Right lung (tissue), 5 donors: ENCODE results near the gene INPP5J. TPM values are rescaled to one million over a fixed set of nuclear protein-coding genes. Genes with fewer than 3 reads are reported as not detected.

Experiments used
- DNase-seq, 2 donors: peaks; one replicate each; pipeline ENCODE4 v3.0.0-alpha.2; 2013
- polyA plus RNA-seq, 5 donors: library from polyadenylated mRNA; unstranded; fragments of 120-200 nt; gene quantifications; one replicate each; pipeline versions ENCODE4 v1.2.1 to v1.2.3, GENCODE V29; 2013; ENCODE audit warnings: inconsistent platforms in 1 of 5, low replicate concordance in 1 of 5; ENCODE audit not compliant: insufficient read length in 5 of 5, insufficient read depth in 1 of 5

INPP5J gene
- polyA plus RNA-seq, 5 donors, result 1.7 to 4.2 (median 2.3) TPM

DNA sequence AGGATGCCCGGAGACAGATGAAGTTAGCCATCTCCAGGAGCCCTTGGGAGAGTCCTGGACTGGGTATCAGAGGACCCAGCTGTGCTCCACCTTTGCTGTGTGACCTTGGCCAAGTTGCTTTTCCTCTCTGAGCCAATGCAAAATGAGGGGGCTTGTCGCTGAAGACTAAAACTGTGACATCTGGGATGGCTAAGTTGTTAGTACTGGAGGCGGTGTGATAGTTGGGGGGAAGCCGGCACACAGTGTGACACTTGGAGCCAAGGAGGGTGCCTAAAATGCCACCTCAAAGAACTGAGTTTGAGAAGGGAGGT lies 481 bp downstream of the INPP5J start:
- no peak for DNase-seq

DNA sequence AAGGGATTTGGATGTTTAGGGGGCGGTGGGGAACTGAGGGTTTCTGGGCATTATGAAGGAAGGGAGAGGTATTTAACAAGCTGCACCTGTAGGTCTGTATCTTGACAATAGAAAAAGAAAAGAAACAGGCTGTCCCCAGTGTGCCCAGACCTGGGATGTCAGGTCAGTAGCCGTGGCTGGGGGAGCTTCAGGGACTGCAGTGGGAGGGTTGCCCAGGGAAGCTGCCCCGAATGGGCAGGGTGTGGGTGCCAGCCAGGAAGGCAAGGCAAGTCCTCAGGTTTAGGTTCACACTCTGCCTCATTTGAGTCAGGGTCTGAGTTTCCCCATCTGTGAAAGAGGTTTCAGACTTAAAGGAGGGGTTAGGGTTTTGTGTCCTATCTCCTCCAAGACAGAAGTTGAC lies 1.5 kb downstream of the INPP5J start:
- no peak for DNase-seq

DNA sequence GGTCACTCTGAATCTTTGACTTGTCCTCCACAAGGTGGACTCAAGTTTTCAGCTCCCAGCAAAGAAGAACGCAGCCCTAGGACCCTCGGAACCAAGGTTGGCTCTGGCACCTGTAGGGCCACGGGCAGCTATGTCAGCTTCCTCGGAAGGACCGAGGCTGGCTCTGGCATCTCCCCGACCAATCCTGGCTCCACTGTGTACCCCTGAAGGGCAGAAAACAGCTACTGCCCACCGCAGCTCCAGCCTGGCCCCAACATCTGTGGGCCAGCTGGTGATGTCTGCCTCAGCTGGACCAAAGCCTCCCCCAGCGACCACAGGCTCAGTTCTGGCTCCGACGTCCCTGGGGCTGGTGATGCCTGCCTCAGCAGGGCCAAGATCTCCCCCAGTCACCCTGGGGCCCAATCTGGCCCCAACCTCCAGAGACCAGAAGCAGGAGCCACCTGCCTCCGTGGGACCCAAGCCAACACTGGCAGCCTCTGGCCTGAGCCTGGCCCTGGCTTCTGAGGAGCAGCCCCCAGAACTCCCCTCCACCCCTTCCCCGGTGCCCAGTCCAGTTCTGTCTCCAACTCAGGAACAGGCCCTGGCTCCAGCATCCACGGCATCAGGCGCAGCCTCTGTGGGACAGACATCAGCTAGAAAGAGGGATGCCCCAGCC lies 2.2 kb downstream of the INPP5J start:
- DNase-seq, result no peak

DNA sequence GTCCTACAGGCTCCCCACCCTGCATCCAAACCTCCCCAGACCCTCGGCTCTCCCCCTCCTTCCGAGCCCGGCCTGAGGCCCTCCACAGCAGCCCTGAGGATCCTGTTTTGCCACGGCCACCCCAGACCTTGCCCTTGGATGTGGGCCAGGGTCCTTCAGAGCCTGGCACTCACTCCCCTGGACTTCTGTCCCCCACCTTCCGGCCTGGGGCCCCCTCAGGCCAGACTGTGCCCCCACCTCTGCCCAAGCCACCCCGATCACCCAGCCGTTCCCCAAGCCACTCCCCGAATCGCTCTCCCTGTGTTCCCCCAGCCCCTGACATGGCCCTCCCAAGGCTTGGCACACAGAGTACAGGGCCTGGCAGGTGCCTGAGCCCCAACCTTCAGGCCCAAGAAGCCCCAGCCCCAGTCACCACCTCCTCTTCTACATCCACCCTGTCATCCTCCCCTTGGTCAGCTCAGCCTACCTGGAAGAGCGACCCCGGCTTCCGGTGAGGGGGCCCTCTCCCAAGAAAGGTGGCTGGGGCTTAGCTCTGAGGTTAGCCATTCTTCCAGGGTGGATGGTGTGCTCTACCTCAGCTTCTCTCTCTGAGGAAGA lies 2.9 kb downstream of the INPP5J start:
- DNase-seq, result no peak

DNA sequence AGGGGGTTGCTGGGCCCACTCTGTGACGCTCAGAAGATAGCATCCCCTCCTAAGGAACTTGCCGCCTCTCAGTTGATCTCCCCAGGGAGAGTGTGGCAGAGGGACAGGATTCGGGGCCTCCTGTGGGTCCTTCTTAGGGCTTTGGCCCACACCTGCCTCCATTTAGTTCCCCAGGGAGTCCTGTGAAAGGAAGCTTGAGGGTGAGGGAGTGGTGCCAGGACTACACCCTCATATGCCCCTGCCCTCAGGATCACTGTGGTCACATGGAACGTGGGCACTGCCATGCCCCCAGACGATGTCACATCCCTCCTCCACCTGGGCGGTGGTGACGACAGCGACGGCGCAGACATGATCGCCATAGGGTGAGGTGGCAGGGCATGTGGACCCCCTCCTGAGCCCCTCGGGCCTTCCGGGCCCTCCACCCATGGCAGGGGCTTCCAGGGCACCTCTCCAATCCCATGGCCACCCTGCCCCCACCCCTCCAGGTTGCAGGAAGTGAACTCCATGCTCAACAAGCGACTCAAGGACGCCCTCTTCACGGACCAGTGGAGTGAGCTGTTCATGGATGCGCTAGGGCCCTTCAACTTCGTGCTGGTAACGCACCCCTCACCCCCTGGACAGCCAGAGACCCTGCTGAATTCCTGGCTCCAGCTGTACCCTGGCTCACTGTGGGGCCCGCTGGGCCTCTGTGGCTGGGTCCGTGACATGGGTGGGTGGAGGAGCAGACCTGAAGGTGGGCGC lies 3.5 kb downstream of the INPP5J start:
- no peak for DNase-seq

DNA sequence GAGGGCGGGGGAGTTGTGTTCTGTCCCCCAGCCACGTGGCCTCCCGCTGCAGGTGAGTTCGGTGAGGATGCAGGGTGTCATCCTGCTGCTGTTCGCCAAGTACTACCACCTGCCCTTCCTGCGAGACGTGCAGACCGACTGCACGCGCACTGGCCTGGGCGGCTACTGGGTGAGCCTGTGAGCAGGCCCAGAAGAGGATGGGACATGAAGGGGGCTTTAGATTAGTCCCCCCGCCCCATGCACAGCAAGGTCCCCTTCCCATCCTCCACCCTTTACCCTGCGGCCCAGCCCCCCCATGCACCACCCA lies 4.1 kb downstream of the INPP5J start:
- no peak for DNase-seq

DNA sequence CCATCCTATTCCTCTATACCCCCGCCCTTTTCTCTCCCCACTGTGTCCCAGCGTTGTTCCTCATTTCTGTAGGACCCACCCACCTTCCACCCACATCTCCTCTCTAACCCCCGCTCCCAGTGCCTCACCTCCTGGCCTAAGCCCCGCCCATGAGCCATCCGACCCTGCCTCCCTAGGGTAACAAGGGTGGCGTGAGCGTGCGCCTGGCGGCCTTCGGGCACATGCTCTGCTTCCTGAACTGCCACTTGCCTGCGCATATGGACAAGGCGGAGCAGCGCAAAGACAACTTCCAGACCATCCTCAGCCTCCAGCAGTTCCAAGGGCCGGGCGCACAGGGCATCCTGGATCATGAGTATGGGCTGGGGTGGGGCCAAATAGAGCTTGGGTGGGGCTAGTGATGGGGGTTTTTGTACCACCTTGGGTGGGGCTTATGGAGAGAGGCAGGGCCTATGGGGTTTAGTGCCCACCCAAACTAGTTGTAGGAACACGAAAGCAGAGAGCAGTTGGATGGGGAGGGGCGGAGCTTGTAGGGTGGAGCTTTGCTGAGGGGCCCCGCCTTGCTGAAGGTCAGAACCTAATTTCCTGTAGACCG lies 4.5 kb downstream of the INPP5J start:
- DNase-seq, result no peak

DNA sequence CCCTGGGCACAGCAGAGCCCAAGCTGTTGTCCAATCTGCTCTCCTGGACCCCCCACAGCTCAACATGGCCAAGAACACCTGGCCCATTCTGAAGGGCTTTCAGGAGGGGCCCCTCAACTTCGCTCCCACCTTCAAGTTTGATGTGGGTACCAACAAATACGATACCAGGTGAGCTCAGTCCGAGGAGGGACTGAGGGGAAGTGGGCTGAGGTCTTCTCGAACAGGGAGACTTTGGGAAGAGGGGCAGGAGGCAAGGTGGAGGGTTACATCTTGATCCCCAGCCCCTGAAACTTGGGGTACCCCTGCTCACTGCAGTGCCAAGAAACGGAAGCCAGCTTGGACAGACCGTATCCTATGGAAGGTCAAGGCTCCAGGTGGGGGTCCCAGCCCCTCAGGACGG lies 5.4 kb downstream of the INPP5J start:
- no peak for DNase-seq

DNA sequence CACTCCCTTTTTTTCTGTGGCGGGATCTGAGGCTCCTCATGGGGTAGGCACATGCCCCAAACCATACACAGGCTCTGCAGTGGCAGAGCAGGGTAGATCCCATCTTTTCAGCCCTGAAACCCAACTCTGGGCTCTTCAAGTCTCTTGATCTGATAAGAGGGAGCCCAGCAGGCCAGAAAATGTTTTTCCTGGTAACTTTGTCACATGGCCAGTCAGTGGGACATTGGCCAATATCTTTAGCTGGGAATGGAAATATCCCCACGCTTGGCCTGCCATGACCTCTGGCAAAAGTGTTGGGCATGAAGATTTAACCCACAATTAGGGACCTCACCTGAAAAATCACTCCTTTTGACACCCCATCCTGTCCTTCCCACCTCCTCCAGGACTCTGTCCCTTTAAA lies 8.1 kb downstream of the INPP5J start:
- no peak for DNase-seq

DNA sequence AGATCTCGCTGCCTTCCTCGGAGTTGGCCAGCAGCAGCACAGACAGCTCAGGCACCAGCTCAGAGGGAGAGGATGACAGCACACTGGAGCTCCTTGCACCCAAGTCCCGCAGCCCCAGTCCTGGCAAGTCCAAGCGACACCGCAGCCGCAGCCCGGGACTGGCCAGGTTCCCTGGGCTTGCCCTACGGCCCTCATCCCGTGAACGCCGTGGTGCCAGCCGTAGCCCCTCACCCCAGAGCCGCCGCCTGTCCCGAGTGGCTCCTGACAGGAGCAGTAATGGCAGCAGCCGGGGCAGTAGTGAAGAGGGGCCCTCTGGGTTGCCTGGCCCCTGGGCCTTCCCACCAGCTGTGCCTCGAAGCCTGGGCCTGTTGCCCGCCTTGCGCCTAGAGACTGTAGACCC lies 11.1 kb downstream of the INPP5J start:
- DNase-seq, result no peak

DNA sequence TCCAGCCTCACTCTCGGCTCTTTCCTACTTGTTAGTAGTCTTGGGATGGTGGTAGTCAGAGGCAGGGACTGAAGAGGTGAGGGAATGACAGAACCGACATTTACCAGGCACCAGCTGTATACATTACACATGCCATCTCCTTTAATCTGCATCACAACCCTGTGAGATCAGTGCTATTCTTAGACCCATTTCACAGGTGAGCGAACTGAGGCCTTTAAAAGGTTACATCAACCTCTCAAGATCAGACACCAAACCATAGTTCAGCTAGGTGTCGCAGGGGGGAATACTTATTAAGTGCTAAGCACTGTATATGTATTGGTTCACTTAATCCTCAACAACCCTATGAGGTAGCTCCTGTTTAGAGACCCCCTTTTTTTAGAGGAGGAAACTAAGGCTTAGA lies 11.9 kb downstream of the INPP5J start:
- no peak for DNase-seq

DNA sequence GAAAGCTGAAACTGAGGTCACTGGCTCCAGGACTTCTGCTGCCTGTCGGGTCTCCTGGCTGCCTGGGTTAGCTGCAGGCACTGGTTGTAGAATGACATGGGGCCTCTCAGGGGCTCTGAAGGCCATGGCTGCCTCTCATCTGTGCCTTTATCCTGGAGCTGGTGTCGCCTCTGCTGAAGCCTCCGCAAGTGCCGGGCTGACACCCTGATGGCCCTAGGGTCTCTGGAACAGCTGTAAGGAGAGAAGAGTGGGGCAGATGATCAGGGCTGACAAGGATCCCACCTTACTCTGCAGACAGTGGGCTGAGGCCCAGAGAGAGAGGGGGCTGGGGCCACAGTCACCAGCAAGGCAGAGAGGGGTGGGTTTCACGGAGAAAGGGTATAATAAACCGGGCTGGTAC lies 12.9 kb downstream of the INPP5J start:
- no peak for DNase-seq

DNA sequence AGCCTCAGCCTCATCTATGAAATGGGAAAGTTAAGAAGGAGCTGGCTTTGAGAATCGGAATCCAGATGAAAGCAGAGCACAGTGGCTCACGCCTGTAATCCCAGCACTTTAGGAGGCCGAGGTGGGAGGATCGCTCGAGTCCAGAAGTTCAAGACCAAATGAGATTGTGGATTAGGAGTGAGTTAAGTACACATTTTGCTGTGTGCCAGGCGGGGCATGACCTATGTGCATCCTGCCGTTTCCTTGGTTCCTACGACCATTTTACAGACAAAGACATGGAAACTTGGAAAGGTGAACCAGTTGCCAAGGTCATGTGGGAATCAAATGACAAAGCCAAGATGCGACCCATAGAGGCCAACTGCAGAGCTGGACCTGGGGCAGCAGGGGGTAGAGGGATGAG lies 13.4 kb downstream of the INPP5J start:
- DNase-seq, result no peak

DNA sequence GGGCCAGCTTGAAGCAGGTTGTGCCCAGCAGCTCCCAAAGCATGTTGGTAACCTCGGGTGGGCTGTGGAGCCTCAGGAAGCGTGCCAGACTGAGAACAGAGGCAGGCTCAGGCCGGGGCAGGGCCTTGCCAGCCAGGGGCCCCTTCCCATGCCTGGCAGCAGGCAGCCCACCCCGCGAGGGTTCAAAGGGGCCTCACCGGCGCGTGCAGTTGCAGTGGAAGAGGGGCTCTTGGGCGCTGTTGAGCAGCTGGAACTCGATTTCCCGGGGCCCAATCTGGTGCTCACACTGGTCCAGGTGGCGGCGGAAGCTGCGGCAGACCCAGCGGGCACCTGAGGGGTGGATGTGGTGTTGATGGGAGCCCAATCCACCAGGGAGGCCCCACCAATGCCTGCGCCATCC lies 13.9 kb downstream of the INPP5J start:
- DNase-seq, result no peak

DNA sequence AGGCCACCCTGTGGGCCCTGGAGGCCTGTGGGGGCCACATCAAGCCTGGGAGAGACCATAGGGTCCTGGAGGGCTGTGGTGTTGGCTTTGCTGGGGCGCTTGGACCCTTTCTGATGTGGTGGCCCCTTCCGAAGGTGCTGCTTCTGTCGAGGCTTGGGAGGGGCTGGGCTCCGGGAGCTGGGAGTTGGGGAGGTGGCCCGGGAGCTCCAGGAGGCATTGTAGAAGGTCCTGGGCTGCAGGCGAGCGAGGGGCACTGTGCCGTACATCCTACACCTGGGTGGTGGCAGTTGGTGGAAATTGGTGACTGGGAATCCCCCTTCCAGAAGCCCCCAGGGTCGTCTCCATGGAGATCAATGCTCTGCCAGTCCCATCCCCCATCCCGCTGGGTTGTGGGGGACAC lies 15.0 kb downstream of the INPP5J start:
- DNase-seq, result no peak

DNA sequence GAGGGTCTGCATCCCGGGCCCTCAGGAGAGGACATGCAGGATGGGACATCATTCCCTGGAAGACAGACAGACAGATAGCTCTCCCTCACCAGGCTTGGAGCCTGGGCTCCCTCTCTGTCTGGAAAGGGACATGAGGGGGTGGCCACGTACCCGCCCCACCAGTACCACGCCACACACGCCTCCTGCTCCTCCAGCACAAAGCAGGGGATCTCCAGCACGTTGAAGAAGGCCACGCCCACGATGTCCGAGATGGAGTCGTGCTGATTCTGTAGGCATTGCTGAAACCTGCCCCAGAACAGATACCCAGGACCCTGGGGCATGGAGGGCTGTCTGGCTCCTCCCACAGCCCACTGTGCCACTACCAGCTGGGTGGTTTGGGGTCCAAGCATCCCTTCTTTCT lies 15.4 kb downstream of the INPP5J start:
- DNase-seq, result no peak

DNA sequence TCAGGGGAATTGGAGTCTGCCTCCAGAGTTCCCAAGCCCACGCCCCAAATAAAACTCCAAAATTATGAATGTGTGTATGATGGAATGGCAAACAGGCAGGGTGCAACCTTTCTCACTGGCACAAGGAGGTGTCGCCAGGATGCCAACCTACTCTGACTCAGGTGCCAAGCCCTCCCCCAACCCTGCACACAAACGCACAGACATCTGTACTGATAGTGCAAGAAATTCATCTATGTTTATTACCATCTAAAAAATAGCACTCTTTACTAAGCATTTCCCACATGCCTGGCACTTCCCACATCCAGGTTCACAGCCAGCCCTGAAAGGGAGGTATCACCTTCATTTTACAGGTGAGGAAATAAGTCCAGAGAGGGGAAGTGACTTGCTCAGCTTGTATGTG lies 16.3 kb downstream of the INPP5J start:
- DNase-seq, result no peak

DNA sequence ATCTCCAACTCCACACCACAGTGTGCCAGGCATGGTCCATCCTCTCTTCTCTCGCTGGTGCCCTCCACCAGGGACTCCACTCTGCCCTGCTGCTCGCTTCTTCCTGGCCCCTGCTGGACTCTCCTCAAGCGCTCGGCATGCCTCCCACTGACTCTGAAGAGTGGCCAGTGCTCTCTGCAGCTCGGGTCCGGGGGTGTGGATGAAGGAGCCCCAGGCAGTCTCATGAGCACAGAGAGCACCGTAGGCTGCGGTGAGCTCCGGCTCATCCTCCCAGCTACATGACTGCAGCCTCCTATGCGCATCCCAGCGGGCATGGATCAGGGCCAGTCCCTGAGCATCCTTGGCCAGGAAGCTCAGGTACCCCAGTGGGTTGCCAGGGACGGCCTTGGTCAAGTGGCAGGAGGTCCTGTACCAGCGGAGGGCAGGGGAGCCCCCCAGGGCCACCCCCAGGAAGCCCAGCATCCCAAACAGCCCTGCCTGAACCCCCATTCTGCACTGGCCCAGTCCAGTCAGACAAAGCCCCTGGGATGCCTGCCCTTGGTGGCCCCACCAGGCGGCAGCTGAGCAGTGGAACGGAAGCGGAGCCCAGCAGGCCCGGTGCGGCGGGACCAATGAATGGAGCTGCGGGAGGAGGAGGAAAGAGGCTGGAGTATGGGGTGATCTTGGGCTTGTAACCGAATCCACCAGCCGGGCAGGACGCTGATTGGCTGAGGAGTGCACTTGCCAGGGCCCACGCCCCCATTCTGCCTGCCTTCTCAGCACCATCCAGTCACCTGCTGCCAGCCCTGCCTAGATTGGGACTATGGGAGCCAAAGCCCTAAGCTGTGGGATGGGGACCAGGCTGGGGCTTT lies 17.3 kb downstream of the INPP5J start, which contains the start of gene PLA2G3:
PLA2G3 (minus strand) TSS at position 643 of the 851 bp plus-strand sequence; CDS start at position 489, 154 bp downstream.
- DNase-seq, result no peak

DNA sequence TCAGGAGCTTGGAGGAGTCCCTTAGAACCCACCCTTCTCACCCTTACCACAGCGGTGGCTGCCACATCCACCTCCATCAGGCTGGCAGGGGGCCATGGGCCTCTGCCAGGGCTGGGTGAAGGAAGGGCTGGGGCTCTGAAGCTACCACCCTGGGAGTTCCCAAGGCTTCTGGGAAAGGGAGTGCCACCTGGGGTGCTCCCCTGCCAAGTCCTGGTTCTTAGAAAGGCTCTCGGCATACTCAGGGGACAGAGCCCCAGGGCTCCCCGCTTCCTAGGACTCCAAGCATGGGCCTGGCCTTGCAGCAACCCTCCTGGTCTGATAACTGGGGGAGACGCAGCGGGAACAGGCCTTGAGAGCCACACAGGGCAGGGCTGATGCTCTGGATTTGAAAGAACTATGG lies 18.0 kb downstream of the INPP5J start:
- DNase-seq, result no peak

DNA sequence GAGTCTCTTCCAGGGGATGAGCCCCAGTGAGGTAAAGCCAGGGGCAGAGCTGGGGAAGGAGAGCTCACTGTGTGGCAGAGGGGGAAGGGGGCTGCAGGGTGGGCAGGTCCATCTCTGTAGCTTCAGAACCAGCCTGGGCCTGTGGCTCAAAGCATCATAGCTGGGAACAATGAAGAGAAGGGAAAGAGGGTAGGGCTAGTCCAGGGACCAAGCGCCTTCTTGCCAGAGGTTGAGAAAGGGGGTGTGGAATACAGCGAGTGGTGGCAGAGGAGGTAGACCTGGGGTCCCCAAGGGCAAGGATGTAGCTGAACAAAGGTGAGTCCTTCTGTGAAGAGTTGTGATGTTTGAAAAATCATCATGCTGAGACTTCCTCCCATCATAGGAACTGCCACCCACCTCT lies 18.8 kb downstream of the INPP5J start:
- DNase-seq, result no peak

DNA sequence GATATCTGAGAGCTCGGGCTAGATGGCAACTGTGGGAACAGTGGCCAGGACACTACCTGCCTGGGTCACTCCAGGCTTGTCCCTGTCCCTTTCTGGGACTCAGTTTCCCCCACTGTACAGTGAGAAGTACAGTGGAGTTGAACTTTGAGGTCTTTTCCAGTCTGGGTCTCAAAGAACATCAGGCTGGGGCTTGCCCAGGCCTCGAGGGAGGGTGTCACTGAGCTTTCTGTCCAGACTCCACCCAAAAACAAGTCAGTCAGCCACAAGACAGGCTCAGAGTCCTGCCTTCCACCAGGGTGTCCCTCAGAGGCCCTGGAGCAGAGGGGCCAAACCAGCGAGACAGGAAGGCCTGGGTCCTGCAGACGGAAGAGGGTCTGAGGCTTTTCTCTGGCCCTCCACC lies 19.5 kb downstream of the INPP5J start:
- no peak for DNase-seq

DNA sequence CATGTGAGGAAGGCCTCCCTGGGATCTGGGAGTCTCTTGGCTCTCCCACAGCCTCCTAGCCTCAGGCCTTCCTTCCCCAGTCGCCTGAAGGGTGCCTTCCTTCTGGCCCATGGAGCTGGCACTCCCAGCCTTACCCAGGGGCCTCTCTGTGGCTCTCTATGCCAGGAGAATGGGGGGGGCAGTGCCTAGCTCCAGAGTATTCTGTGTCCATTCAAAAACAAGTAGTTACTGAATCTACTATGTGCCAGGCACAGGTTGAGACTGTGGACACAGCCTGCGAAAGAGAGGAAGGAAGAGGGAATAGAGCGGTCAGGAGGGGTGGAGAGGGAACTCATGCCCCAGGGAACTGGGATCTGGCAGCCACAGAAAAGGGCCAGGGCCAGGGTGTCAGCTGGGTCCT lies 20.3 kb downstream of the INPP5J start:
- DNase-seq, result no peak
